Natural killer cell (primary cell): ENCODE measurements around the gene SLC4A7. TPM values are rescaled to one million over a fixed set of nuclear protein-coding genes. Genes with fewer than 3 reads are reported as not detected.
"Not testable (repeated sequence)": the region's sequence is repeated elsewhere in the genome, so short reads cannot be mapped to it uniquely, and the experiment has no call there.

Experiments
- ATAC-seq, 3 donors: fragments of 150-1000 bp in 2 of 3; fragments of 200-7000 bp in 1 of 3; cut with Tn5 transposase; 1 replicate in 1 of 3; 2 replicates in 2 of 3; pipeline ENCODE4 v1.10.0; 2021; ENCODE audit warnings: mild to moderate bottlenecking in 2 of 3, moderate library complexity in 2 of 3
- DNase-seq, 2 donors: peaks; one replicate each; pipeline versions ENCODE4 v3.0.0 to v3.0.0-alpha.2; 2013 to 2021; ENCODE audit warnings: mixed read lengths in 1 of 2
- H3K27ac ChIP-seq: one replicate; pipeline ENCODE4 v1.5.1; 2013; ENCODE audit warnings: mild to moderate bottlenecking, low read length
- H3K27me3 ChIP-seq: one replicate; pipeline ENCODE4 v1.6.1; 2013; ENCODE audit warnings: low read length; ENCODE audit not compliant: control insufficient read depth, insufficient read depth
- H3K36me3 ChIP-seq: one replicate; pipeline ENCODE4 v1.6.1; 2013; ENCODE audit warnings: low read length; ENCODE audit not compliant: control insufficient read depth, insufficient read depth
- H3K4me1 ChIP-seq: one replicate; pipeline ENCODE4 v1.6.1; 2013; ENCODE audit warnings: low read length; ENCODE audit not compliant: control insufficient read depth, insufficient read depth
- H3K4me3 ChIP-seq: one replicate; pipeline ENCODE4 v1.5.1; 2013; ENCODE audit warnings: low read length
- H3K9me3 ChIP-seq: one replicate; pipeline ENCODE4 v1.6.1; 2013; ENCODE audit warnings: low read length; ENCODE audit not compliant: control insufficient read depth, insufficient read depth
- H3K27ac Mint-ChIP-seq, 2 donors: one replicate each; pipeline ENCODE4 v1.8.0; 2022; ENCODE audit warnings: mild to moderate bottlenecking in 2 of 2, mixed read lengths in 2 of 2, moderate library complexity in 1 of 2
- H3K27me3 Mint-ChIP-seq, 2 donors: one replicate each; pipeline ENCODE4 v1.8.0; 2022; ENCODE audit warnings: low read depth in 2 of 2, mixed read lengths in 2 of 2
- H3K36me3 Mint-ChIP-seq: one replicate; pipeline ENCODE4 v1.8.0; 2022; ENCODE audit warnings: mixed read lengths
- H3K4me1 Mint-ChIP-seq, 2 donors: one replicate each; pipeline ENCODE4 v1.8.0; 2022; ENCODE audit warnings: mixed read lengths in 2 of 2
- H3K4me3 Mint-ChIP-seq: one replicate; pipeline ENCODE4 v1.8.0; 2022; ENCODE audit warnings: mild to moderate bottlenecking, moderate library complexity, mixed read lengths
- H3K9me3 Mint-ChIP-seq, 2 donors: one replicate each; pipeline ENCODE4 v1.8.0; 2022; ENCODE audit warnings: mixed read lengths in 2 of 2
- CTCF ChIP-seq: fragments of 200-600 bp; IDR thresholded peaks from one replicate; pipeline ENCODE4 v1.8.0; 2022; ENCODE audit warnings: antibody characterized with exemption
- WGBS: methylation state at CpG from one replicate; pipeline ENCODE4 v1.1.7; 2013; ENCODE audit warnings: missing lambda C conversion rate; ENCODE audit not compliant: insufficient coverage; 5-methylcytosine and 5-hydroxymethylcytosine counted together
- intact Hi-C: fragments of 100-400 bp; cut with micrococcal nuclease; formaldehyde crosslinking; loops from one replicate; pipeline ENCODE4 v1.14.2; 2022
- total RNA-seq, 4 donors: library from RNA; stranded (reverse); fragments of 120-200 nt in 1 of 4; gene quantifications; one replicate each; pipeline versions ENCODE4 v1.2.3 to v1.2.4, GENCODE V29; 2013 to 2022

Gene SLC4A7
- total RNA-seq, 3 donors from 2014 or later (not counting 1 experiment from before 2014, with no cell fraction given), result 36.4 to 48.0 (median 41.3) TPM

- Histone ChIP-seq H3K4me3 (no peak overlapping the region), H3K9me3 (no peaks in the 10 kb centered on the region), H3K36me3 (peaks cover 9% of the 10 kb centered on the region), H3K27ac (no peak overlapping the region), H3K4me1 (no peaks in the 10 kb centered on the region), H3K27me3 (no peaks in the 10 kb centered on the region)
- 100% methylated on average over 2 of the region's 2 CpGs for WGBS
- H3K27ac Mint-ChIP-seq, result no peak overlapping the region
- peaks cover 8% of the 10 kb centered on the region for H3K36me3 Mint-ChIP-seq
- H3K4me1 Mint-ChIP-seq, result peaks cover 18 to 23% of the 10 kb centered on the region in 2 donors
- no peaks in the 10 kb centered on the region for H3K9me3 Mint-ChIP-seq
- intact Hi-C loops, result no loop called here
- DNase-seq, result no peak
- no peak overlapping the region for H3K4me3 Mint-ChIP-seq
- no peak for ATAC-seq
- TF ChIP-seq CTCF, result no peak
- no peaks in the 10 kb centered on the region for H3K27me3 Mint-ChIP-seq
Observed at GRCh38 chr3:27449530-27450150, 34.5 kb downstream of the SLC4A7 start.

GRCh38 chr3:27442995-27443394, 41.2 kb downstream of the SLC4A7 start:
- H3K27me3 ChIP-seq, intact Hi-C loops, H3K4me3 Mint-ChIP-seq, H3K9me3 ChIP-seq, H3K27ac ChIP-seq, H3K4me3 ChIP-seq, H3K4me1 Mint-ChIP-seq, H3K4me1 ChIP-seq, H3K9me3 Mint-ChIP-seq, H3K27me3 Mint-ChIP-seq, DNase-seq, ATAC-seq: not testable (repeated sequence)
- H3K27ac Mint-ChIP-seq, result peak overlapping the region in 1 of 2 donors; percentile 45
- peaks cover 34% of the 10 kb centered on the region for H3K36me3 Mint-ChIP-seq
- H3K36me3 ChIP-seq, result peaks cover 26% of the 10 kb centered on the region
- WGBS, result 93% methylated on average over 10 of the region's 13 CpGs

GRCh38 chr3:27438352-27438751, 45.8 kb downstream of the SLC4A7 start:
- not testable (repeated sequence) for H3K27ac ChIP-seq

GRCh38 chr3:27431116-27431515, 53.1 kb downstream of the SLC4A7 start:
- no peak for TF ChIP-seq CTCF

More at GRCh38 chr3:27438352-27438751, 45.8 kb downstream of the SLC4A7 start:
- H3K4me3 ChIP-seq, DNase-seq, H3K4me1 Mint-ChIP-seq, ATAC-seq, H3K27me3 Mint-ChIP-seq, intact Hi-C loops, H3K27ac Mint-ChIP-seq, H3K4me3 Mint-ChIP-seq, H3K27me3 ChIP-seq, H3K4me1 ChIP-seq, H3K9me3 ChIP-seq, H3K9me3 Mint-ChIP-seq: not testable (repeated sequence)
- H3K36me3 ChIP-seq, result peaks cover 45% of the 10 kb centered on the region
- WGBS, result 100% methylated on average over 3 of the region's 4 CpGs
- H3K36me3 Mint-ChIP-seq, result peaks cover 39% of the 10 kb centered on the region

More at GRCh38 chr3:27431116-27431515, 53.1 kb downstream of the SLC4A7 start:
- H3K27me3 Mint-ChIP-seq, result no peaks in the 10 kb centered on the region
- ATAC-seq (no peak), DNase-seq (no peak)
- peaks cover 4 to 5% of the 10 kb centered on the region in 2 donors for H3K4me1 Mint-ChIP-seq
- no peaks in the 10 kb centered on the region for H3K9me3 ChIP-seq
- peaks cover 32% of the 10 kb centered on the region for H3K36me3 ChIP-seq
- H3K4me1 ChIP-seq, result no peaks in the 10 kb centered on the region
- H3K27ac ChIP-seq, result no peak overlapping the region
- intact Hi-C loops, result no loop called here
- no peak overlapping the region for H3K4me3 Mint-ChIP-seq
- WGBS, result 97% methylated on average over 6 of the region's 6 CpGs
- H3K36me3 Mint-ChIP-seq, result peaks cover 28% of the 10 kb centered on the region
- no peak overlapping the region for H3K27ac Mint-ChIP-seq
- no peaks in the 10 kb centered on the region for H3K9me3 Mint-ChIP-seq
- H3K27me3 ChIP-seq, result no peaks in the 10 kb centered on the region
- H3K4me3 ChIP-seq, result no peak overlapping the region
